Panc1 (cell line): ENCODE measurements around the gene IFI27L2. TPM values are rescaled to one million over a fixed set of nuclear protein-coding genes. Genes with fewer than 3 reads are reported as not detected.

Experiments used
- ATAC-seq: fragments of 200-7000 bp; cut with Tn5 transposase; 2 replicates; pipeline ENCODE4 v1.9.1; 2020; ENCODE audit warnings: mild to moderate bottlenecking, moderate library complexity
- BruUV-seq: library from RNA; stranded (reverse); fragments of 400-500 nt; replicated peaks from 2 replicates; lab custom pipeline; 2021; lab: Mats Ljungman, UMichigan
- CTCF ChIA-PET: fragments of 300-600 bp; sonication (Branson Sonifier 250); formaldehyde crosslinking; loops from one replicate; lab custom pipeline; 2022; ENCODE audit warnings: antibody characterized with exemption; lab: Charles Lee
- POLR2A ChIA-PET: fragments of 300-600 bp; sonication (Branson Sonifier 250); formaldehyde crosslinking; loops from one replicate; lab custom pipeline; 2022; ENCODE audit warnings: antibody characterized with exemption; lab: Charles Lee
- DNase-seq: peaks from one replicate; pipeline ENCODE4 v3.0.0-alpha.2; 2010; ENCODE audit warnings: low read depth, low spot score
- H3K27ac ChIP-seq: 2 replicates; pipeline ENCODE4 v1.5.1; 2011; ENCODE audit warnings: mild to moderate bottlenecking, low read length, inconsistent platforms
- H3K27me3 ChIP-seq: fragments of 200-500 bp; sonication (Bioruptor generic); 2 replicates; pipeline ENCODE4 v1.6.0; 2014; ENCODE audit warnings: low read length, inconsistent platforms; ENCODE audit not compliant: control insufficient read depth, insufficient read depth
- H3K36me3 ChIP-seq: fragments of 200-500 bp; sonication (Bioruptor generic); 2 replicates; pipeline ENCODE4 v1.5.1; 2014; ENCODE audit warnings: inconsistent platforms, mild to moderate bottlenecking, low read length, moderate library complexity; ENCODE audit not compliant: control insufficient read depth, insufficient read depth
- H3K4me1 ChIP-seq: 2 replicates; pipeline ENCODE4 v1.5.1; 2011; ENCODE audit warnings: inconsistent platforms, mild to moderate bottlenecking, low read length, moderate library complexity; ENCODE audit not compliant: control insufficient read depth, insufficient read depth
- H3K4me3 ChIP-seq, 2 experiments: 2 replicates each; pipeline ENCODE4 v1.5.1; 2011 to 2012; ENCODE audit warnings: low read depth in 2 of 2, low read length in 2 of 2, mild to moderate bottlenecking in 2 of 2, inconsistent platforms in 1 of 2, moderate library complexity in 1 of 2
- H3K9me3 ChIP-seq: fragments of 200-500 bp; sonication (Bioruptor generic); 2 replicates; pipeline ENCODE4 v1.5.1; 2014; ENCODE audit warnings: low read depth, mild to moderate bottlenecking, inconsistent platforms, low read length, moderate library complexity; ENCODE audit not compliant: control insufficient read depth, insufficient read depth
- CTCF ChIP-seq: fragments of 450-650 bp; IDR thresholded peaks from 2 replicates; pipeline ENCODE4 v1.5.1; 2017; ENCODE audit warnings: mild to moderate bottlenecking
- POLR2AphosphoS5 ChIP-seq: IDR thresholded peaks from 2 replicates; pipeline ENCODE4 v1.6.1; 2012; ENCODE audit warnings: mild to moderate bottlenecking, low read depth, low read length, moderate library complexity
- REST ChIP-seq, 2 experiments: IDR thresholded peaks; 2 replicates each; pipeline ENCODE4 v1.6.1; 2011 to 2012; ENCODE audit warnings: low read depth in 2 of 2, control low read depth in 1 of 2, low read length in 1 of 2, mild to moderate bottlenecking in 1 of 2, moderate library complexity in 1 of 2; ENCODE audit not compliant: insufficient read depth in 1 of 2
- SIN3A ChIP-seq: IDR thresholded peaks from 2 replicates; pipeline ENCODE4 v1.6.1; 2012; ENCODE audit warnings: low read depth, mild to moderate bottlenecking, low read length, moderate library complexity, borderline replicate concordance; ENCODE audit not compliant: insufficient read depth
- TCF7L2 ChIP-seq: IDR thresholded peaks from 2 replicates; pipeline ENCODE4 v1.6.1; 2011; ENCODE audit warnings: mild to moderate bottlenecking, low read depth, low read length, inconsistent platforms
- in situ Hi-C: cut with HindIII; loops from 2 replicates; pipeline ENCODE4 v1.10.0; 2016; ENCODE audit warnings: low sequenced_read_pairs, low pct_unique_long_range_greater_than_20kb
- intact Hi-C: fragments of 100-400 bp; cut with micrococcal nuclease; formaldehyde crosslinking; loops from one replicate; pipeline ENCODE4 v1.10.0; 2022; ENCODE audit not compliant: unreplicated experiment
- total RNA-seq: library from RNA; stranded (reverse); gene quantifications from one replicate; pipeline ENCODE4 v1.2.1, GENCODE V29; 2021; ENCODE audit not compliant: unreplicated experiment

Gene IFI27L2
- total RNA-seq, 1 experiment from 2014 or later, result 13.2 TPM

- Histone ChIP-seq H3K27me3 (no peaks in the 10 kb centered on the region), H3K36me3 (no peaks in the 10 kb centered on the region), H3K27ac (no peak overlapping the region), H3K4me3 (no peak overlapping the region), H3K9me3 (no peaks in the 10 kb centered on the region), H3K4me1 (peaks cover 4% of the 10 kb centered on the region)
- intact Hi-C loops, result no loop called here
- ChIA-PET POLR2A (no interaction called here), CTCF (no interaction called here)
- DNase-seq, result no peak
- BruUV-seq, result no TSS peak
- in situ Hi-C loops, result no loop called here
- TF ChIP-seq TCF7L2 (no peak), CTCF (no peak), REST (IDR thresholded peaks at IDR 0.05; ENCODE audit: insufficient read depth in 1 of 2, low read depth in 2 of 2, low read length in 1 of 2) (no peak), SIN3A (no peak), POLR2AphosphoS5 (no peak)
- no peak for ATAC-seq
Measured at GRCh38 chr14:94127330-94127729, 2.1 kb downstream of the IFI27L2 start.

- BruUV-seq, result no TSS peak
- ChIA-PET POLR2A (no interaction called here), CTCF (interaction anchor here (0.6 kb wide), 1 partner anchor 149 kb away, joined by 3 read pairs; no protein-coding TSS in a partner anchor)
- no peak for TF ChIP-seq TCF7L2
- no peak for TF ChIP-seq CTCF
- no peak for TF ChIP-seq POLR2AphosphoS5
- TF ChIP-seq REST (IDR thresholded peaks at IDR 0.05; ENCODE audit: insufficient read depth in 1 of 2, low read depth in 2 of 2, low read length in 1 of 2), result no peak
- no peak for TF ChIP-seq SIN3A
- H3K27ac ChIP-seq, result no peak overlapping the region
- no peaks in the 10 kb centered on the region for H3K27me3 ChIP-seq
- DNase-seq (no peak), ATAC-seq (no peak)
- no peaks in the 10 kb centered on the region for H3K36me3 ChIP-seq
- in situ Hi-C loops (no loop called here), intact Hi-C loops (no loop called here)
- H3K4me1 ChIP-seq, result peaks cover 4% of the 10 kb centered on the region
- no peak overlapping the region for H3K4me3 ChIP-seq
- no peaks in the 10 kb centered on the region for H3K9me3 ChIP-seq
Measured at GRCh38 chr14:94126800-94127199, 2.6 kb downstream of the IFI27L2 start.
